H1 (cell line): ENCODE results near the gene DYNC1I1. TPM values are rescaled to one million over a fixed set of nuclear protein-coding genes. Genes with fewer than 3 reads are reported as not detected.

ENCODE experiments used
- CTCF ChIA-PET: fragments of 300-600 bp; sonication (Branson Sonifier 250); formaldehyde crosslinking; loops from one replicate; lab custom pipeline; 2021; ENCODE audit not compliant: partially characterized antibody; lab: Charles Lee
- POLR2A ChIA-PET: fragments of 300-600 bp; sonication (Branson Sonifier 250); formaldehyde crosslinking; loops from one replicate; lab custom pipeline; 2021; ENCODE audit warnings: inconsistent platforms; ENCODE audit not compliant: partially characterized antibody; lab: Charles Lee
- DNase-seq, 2 experiments: peaks; one replicate each; pipeline versions ENCODE4 v3.0.0 to v3.0.0-alpha.2; 2010 to 2022; ENCODE audit warnings: low spot score in 2 of 2, low read depth in 1 of 2, mixed read lengths in 1 of 2
- FAIRE-seq: peaks from 2 replicates; lab custom pipeline; 2011; peaks lifted over from hg19 to GRCh38; lab: Jason Lieb, UNC
- H2AFZ ChIP-seq: 2 replicates; pipeline ENCODE4 v1.8.1; 2012; ENCODE audit warnings: low read length, inconsistent platforms
- H2AK5ac ChIP-seq: 2 replicates; pipeline ENCODE4 v1.6.1; 2013; ENCODE audit warnings: low read depth, low read length
- H2BK120ac ChIP-seq: replicated peaks from 2 replicates; pipeline ENCODE3; 2013; ENCODE audit warnings: low read depth, low read length, inconsistent platforms
- H2BK12ac ChIP-seq: 2 replicates; pipeline ENCODE4 v1.6.1; 2013; ENCODE audit warnings: low read depth, low read length
- H2BK15ac ChIP-seq: 2 replicates; pipeline ENCODE4 v1.6.1; 2013; ENCODE audit warnings: low read length
- H2BK20ac ChIP-seq: 2 replicates; pipeline ENCODE4 v1.6.1; 2013; ENCODE audit warnings: low read length
- H2BK5ac ChIP-seq: 2 replicates; pipeline ENCODE4 v1.6.1; 2013; ENCODE audit warnings: low read depth, low read length
- H3K14ac ChIP-seq: 2 replicates; pipeline ENCODE4 v1.6.1; 2013; ENCODE audit warnings: inconsistent platforms; ENCODE audit not compliant: insufficient read length
- H3K18ac ChIP-seq: 2 replicates; pipeline ENCODE4 v1.6.1; 2013; ENCODE audit warnings: low read length; ENCODE audit errors: extremely low read depth
- H3K23ac ChIP-seq: 2 replicates; pipeline ENCODE4 v1.6.1; 2013; ENCODE audit warnings: inconsistent platforms; ENCODE audit not compliant: insufficient read length
- H3K23me2 ChIP-seq: 2 replicates; pipeline ENCODE4 v1.6.1; 2013; ENCODE audit warnings: low read depth, low read length
- H3K27ac ChIP-seq: 2 replicates; pipeline ENCODE4 v1.6.1; 2011; ENCODE audit warnings: low read depth, low read length, inconsistent platforms
- H3K27me3 ChIP-seq, 4 experiments: replicated peaks in 1 of 4; 1 replicate in 1 of 4; 2 replicates in 3 of 4; pipeline versions ENCODE4 v1.6.1 to v1.8.1; 2011 to 2013; ENCODE audit warnings: low read length in 3 of 4, mild to moderate bottlenecking in 3 of 4, inconsistent platforms in 2 of 4, mixed read lengths in 2 of 4, moderate library complexity in 1 of 4; ENCODE audit not compliant: control insufficient read depth in 3 of 4, insufficient read depth in 3 of 4; ENCODE audit errors: extremely low read depth in 1 of 4
- H3K36me3 ChIP-seq, 4 experiments: 2 replicates each; pipeline versions ENCODE4 v1.6.1 to v1.8.1; 2011 to 2013; ENCODE audit warnings: mild to moderate bottlenecking in 4 of 4, low read length in 3 of 4, moderate library complexity in 2 of 4, control low read depth in 1 of 4, inconsistent platforms in 1 of 4; ENCODE audit not compliant: insufficient read depth in 4 of 4, control insufficient read depth in 2 of 4
- H3K4ac ChIP-seq: replicated peaks from 2 replicates; pipeline ENCODE3; 2013; ENCODE audit warnings: low read length, low read depth, mixed read lengths, inconsistent platforms; ENCODE audit not compliant: insufficient read length
- H3K4me1 ChIP-seq, 4 experiments: replicated peaks in 1 of 4; 1 replicate in 1 of 4; 2 replicates in 3 of 4; pipeline versions ENCODE4 v1.6.1 to v1.8.1; 2011 to 2013; ENCODE audit warnings: low read length in 3 of 4, inconsistent platforms in 2 of 4, mixed read lengths in 1 of 4; ENCODE audit not compliant: insufficient read depth in 4 of 4, control insufficient read depth in 3 of 4
- H3K4me2 ChIP-seq, 2 experiments: 2 replicates each; pipeline versions ENCODE4 v1.6.1 to v1.8.1; 2011 to 2013; ENCODE audit warnings: low read depth in 2 of 2, low read length in 2 of 2, control low read depth in 1 of 2, inconsistent platforms in 1 of 2, mild to moderate bottlenecking in 1 of 2; ENCODE audit not compliant: insufficient read depth in 1 of 2
- H3K4me3 ChIP-seq, 4 experiments: fragments of 200-600, 300-600 bp in 1 of 4; sonication (generic), shearing (Covaris generic), sonication (Bioruptor Twin) in 1 of 4; 2 replicates each; pipeline versions ENCODE4 v1.5.1 to v1.8.1; 2011 to 2016; ENCODE audit warnings: low read length in 4 of 4, low read depth in 3 of 4, control low read depth in 2 of 4, inconsistent platforms in 2 of 4, mild to moderate bottlenecking in 2 of 4, mixed read lengths in 1 of 4, moderate library complexity in 1 of 4; ENCODE audit not compliant: insufficient read depth in 2 of 4; ENCODE audit errors: extremely low read depth in 1 of 4
- H3K56ac ChIP-seq: replicated peaks from 2 replicates; pipeline ENCODE3; 2013; ENCODE audit warnings: low read depth, mild to moderate bottlenecking, mixed read lengths, low read length, inconsistent platforms; ENCODE audit not compliant: insufficient read length
- H3K79me1 ChIP-seq: 2 replicates; pipeline ENCODE4 v1.6.1; 2013; ENCODE audit warnings: low read depth, low read length, control low read depth
- H3K79me2 ChIP-seq, 2 experiments: 2 replicates each; pipeline versions ENCODE4 v1.6.1 to v1.8.1; 2012 to 2013; ENCODE audit warnings: low read length in 2 of 2, mild to moderate bottlenecking in 2 of 2, inconsistent platforms in 1 of 2; ENCODE audit not compliant: insufficient read depth in 2 of 2, control insufficient read depth in 1 of 2
- H3K9ac ChIP-seq, 4 experiments: replicated peaks in 1 of 4; 1 replicate in 1 of 4; 2 replicates in 3 of 4; pipeline versions ENCODE4 v1.6.1 to v1.8.1; 2011 to 2013; ENCODE audit warnings: low read depth in 3 of 4, low read length in 3 of 4, control low read depth in 2 of 4, mild to moderate bottlenecking in 2 of 4, moderate library complexity in 2 of 4, inconsistent platforms in 1 of 4; ENCODE audit errors: extremely low read depth in 1 of 4
- H3K9me3 ChIP-seq, 2 experiments: 2 replicates each; pipeline versions ENCODE4 v1.6.1 to v1.8.1; 2012 to 2013; ENCODE audit warnings: mild to moderate bottlenecking in 2 of 2, moderate library complexity in 2 of 2, control low read depth in 1 of 2, inconsistent platforms in 1 of 2, low read depth in 1 of 2, low read length in 1 of 2, mixed read lengths in 1 of 2; ENCODE audit not compliant: insufficient read depth in 2 of 2
- H4K20me1 ChIP-seq, 2 experiments: replicated peaks in 1 of 2; 2 replicates each; pipeline versions ENCODE3 to v1.8.1; 2011 to 2013; ENCODE audit warnings: inconsistent platforms in 2 of 2, low read length in 2 of 2, mild to moderate bottlenecking in 1 of 2; ENCODE audit not compliant: insufficient read depth in 2 of 2, control insufficient read depth in 1 of 2
- H4K5ac ChIP-seq: 2 replicates; pipeline ENCODE4 v1.6.1; 2013; ENCODE audit warnings: low read length, low read depth, mixed read lengths, inconsistent platforms; ENCODE audit not compliant: insufficient read length
- H4K8ac ChIP-seq: 2 replicates; pipeline ENCODE4 v1.8.0; 2013; ENCODE audit warnings: mild to moderate bottlenecking, moderate library complexity, low read length, inconsistent platforms; ENCODE audit not compliant: insufficient read depth; ENCODE audit errors: extremely low read depth
- H4K91ac ChIP-seq: replicated peaks from 2 replicates; pipeline ENCODE3; 2013; ENCODE audit warnings: low read length, mixed read lengths, inconsistent platforms; ENCODE audit not compliant: insufficient read length
- CBX8 ChIP-seq: fragments of 300-800, 300-1000 bp; sonication (generic); IDR thresholded peaks from 2 replicates; pipeline ENCODE4 v1.7.1; 2016; ENCODE audit warnings: low read depth, low read length, borderline replicate concordance
- EGR1 ChIP-seq: IDR thresholded peaks from 2 replicates; pipeline ENCODE4 v1.6.1; 2011; ENCODE audit warnings: low read depth, low read length, borderline replicate concordance
- EP300 ChIP-seq, 2 experiments: IDR thresholded peaks; 1 replicate in 1 of 2; 2 replicates in 1 of 2; pipeline ENCODE4 v1.6.1; 2011 to 2012; ENCODE audit warnings: low read depth in 2 of 2, low read length in 2 of 2, mild to moderate bottlenecking in 2 of 2, borderline replicate concordance in 1 of 2, inconsistent platforms in 1 of 2, moderate library complexity in 1 of 2
- GABPA ChIP-seq: IDR thresholded peaks from 2 replicates; pipeline ENCODE4 v1.6.1; 2011; ENCODE audit warnings: mild to moderate bottlenecking, low read length, moderate library complexity, borderline replicate concordance; ENCODE audit not compliant: insufficient read depth
- JUND ChIP-seq: IDR thresholded peaks from 2 replicates; pipeline ENCODE4 v1.6.1; 2011; ENCODE audit warnings: mild to moderate bottlenecking, improper control_type of control experiment, low read length
- MAX ChIP-seq: IDR thresholded peaks from 2 replicates; pipeline ENCODE4 v1.6.1; 2012; ENCODE audit warnings: inconsistent platforms
- PHF8 ChIP-seq: fragments of 200-600 bp; sonication (generic); conservative IDR thresholded peaks from 2 replicates; pipeline ENCODE4 v1.7.1; 2012; ENCODE audit warnings: low read depth, mild to moderate bottlenecking, inconsistent platforms, low read length, moderate library complexity
- POLR2AphosphoS5 ChIP-seq: IDR thresholded peaks from 2 replicates; pipeline ENCODE4 v1.6.1; 2011; ENCODE audit warnings: low read depth, low read length
- SIN3A ChIP-seq, 2 experiments: IDR thresholded peaks in 1 of 2; conservative IDR thresholded peaks in 1 of 2; 2 replicates each; pipeline ENCODE4 v1.6.1; 2011 to 2012; ENCODE audit warnings: low read length in 2 of 2, improper control_type of control experiment in 1 of 2, low read depth in 1 of 2, mild to moderate bottlenecking in 1 of 2
- SIX5 ChIP-seq: IDR thresholded peaks from 2 replicates; pipeline ENCODE4 v1.6.1; 2011; ENCODE audit warnings: mild to moderate bottlenecking, low read depth, low read length
- SP2 ChIP-seq: IDR thresholded peaks from 2 replicates; pipeline ENCODE4 v1.6.1; 2012; ENCODE audit warnings: mild to moderate bottlenecking, low read length, inconsistent platforms
- SP4 ChIP-seq: IDR thresholded peaks from 2 replicates; pipeline ENCODE4 v1.6.1; 2012; ENCODE audit warnings: low read length, inconsistent platforms
- SRF ChIP-seq: IDR thresholded peaks from 2 replicates; pipeline ENCODE4 v1.6.1; 2011; ENCODE audit warnings: mild to moderate bottlenecking, low read depth, low read length, moderate library complexity
- TAF1 ChIP-seq: IDR thresholded peaks from 2 replicates; pipeline ENCODE4 v1.6.1; 2011; ENCODE audit warnings: mild to moderate bottlenecking, low read depth, low read length
- TEAD4 ChIP-seq: IDR thresholded peaks from 2 replicates; pipeline ENCODE4 v1.6.1; 2012; ENCODE audit warnings: low read depth, low read length, inconsistent platforms, mixed read lengths
- ZNF274 ChIP-seq: IDR thresholded peaks from 2 replicates; pipeline ENCODE4 v1.7.0; 2012; ENCODE audit warnings: low read length, borderline replicate concordance; ENCODE audit errors: extremely low read depth
- whole genome bisulfite sequencing, 2 experiments: shearing (Covaris generic) in 1 of 2; methylation state at CpG; one replicate each; pipeline versions ENCODE4 v1.1.6 to v1.1.7; 2013 to 2015; ENCODE audit warnings: low lambda C conversion rate in 2 of 2, mixed read lengths in 2 of 2, inconsistent platforms in 1 of 2, low coverage in 1 of 2, missing lambda C conversion rate in 1 of 2; ENCODE audit not compliant: insufficient replicate concordance in 2 of 2, insufficient coverage in 1 of 2, insufficient read length in 1 of 2; ENCODE audit errors: extremely low coverage in 1 of 2, missing lambda C conversion rate in 1 of 2; 5-methylcytosine and 5-hydroxymethylcytosine counted together
- polyA plus RNA-seq, 7 experiments: library from polyadenylated mRNA; depleted of rRNA in 3 of 7; stranded (reverse) in 5 of 7; unstranded in 2 of 7; fragments of >200 nt in 5 of 7; fragments of 200-250 nt in 2 of 7; gene quantifications; 1 replicate in 5 of 7; 2 replicates in 1 of 7; 4 replicates in 1 of 7; pipeline versions ENCODE4 v1.2.1 to v1.2.3, GENCODE V29; 2011 to 2013; ENCODE audit warnings: missing spikeins in 2 of 7, mixed read lengths in 2 of 7
- total RNA-seq: library from RNA; stranded (reverse); fragmentation: NEBNext Ultra II Directional; extraction: Animal tissue kit (Norgen Biotek cat#: 25700); gene quantifications from 2 replicates; pipeline ENCODE4 v1.2.1, GENCODE V29; 2021

The DYNC1I1 gene
- total and polyA plus RNA-seq, 2 of the 8 experiments (the other 6 are each of a cell fraction or from before 2014, with no cell fraction given) = 0.45 to 0.58 TPM

- H3K4me3 ChIP-seq = no peak overlapping the region
- no peak overlapping the region for H2BK15ac ChIP-seq
- H2BK120ac ChIP-seq = no peak overlapping the region
- 94% methylated on average over 5 of the region's 5 CpGs; no CpG with 5 or more reads in 1 of the 2 experiments for WGBS, 2 experiments
- no peak overlapping the region for H3K14ac ChIP-seq
- no peak overlapping the region for H3K9ac ChIP-seq
- no peak overlapping the region for H2BK12ac ChIP-seq
- no peak overlapping the region for H2AFZ ChIP-seq
- H3K27me3 ChIP-seq = no peaks in the 10 kb centered on the region
- ChIA-PET CTCF (no interaction called here), POLR2A (no interaction called here)
- H3K4me2 ChIP-seq = no peak overlapping the region
- H4K5ac ChIP-seq = no peak overlapping the region
- no peak overlapping the region for H4K91ac ChIP-seq
- H3K79me1 ChIP-seq = no peaks in the 10 kb centered on the region
- H3K9me3 ChIP-seq = no peaks in the 10 kb centered on the region
- no peak overlapping the region for H2AK5ac ChIP-seq
- H3K18ac ChIP-seq = no peak overlapping the region
- H3K79me2 ChIP-seq = no peaks in the 10 kb centered on the region
- DNase-seq (no peak), FAIRE-seq (no peak)
- H3K4ac ChIP-seq = no peak overlapping the region
- H3K27ac ChIP-seq = no peak overlapping the region
- no peaks in the 10 kb centered on the region for H3K23me2 ChIP-seq
- H2BK5ac ChIP-seq = no peak overlapping the region
- no peak overlapping the region for H2BK20ac ChIP-seq
- 0 out of 7 replicates have a peak, but pooled peaks cover 0 to 2% (median 0%) of the 10 kb centered on the region in 4 experiments for H3K4me1 ChIP-seq
- no peaks in the 10 kb centered on the region for H3K36me3 ChIP-seq
- H4K8ac ChIP-seq = no peak overlapping the region
- no peaks in the 10 kb centered on the region for H4K20me1 ChIP-seq
- no peak overlapping the region for H3K23ac ChIP-seq
- H3K56ac ChIP-seq = no peak overlapping the region
- no peak for TF ChIP-seq SP2
- no peak for TF ChIP-seq SP4
- TF ChIP-seq GABPA = no peak
- no peak for TF ChIP-seq SRF
- no peak for TF ChIP-seq EP300 (IDR thresholded peaks at IDR 0.05; ENCODE audit: borderline replicate concordance in 1 of 2, low read depth in 2 of 2, low read length in 2 of 2)
- no peak for TF ChIP-seq PHF8
- TF ChIP-seq JUND = no peak
- TF ChIP-seq SIX5 = no peak
- TF ChIP-seq POLR2AphosphoS5 = no peak
- no peak for TF ChIP-seq CBX8
- TF ChIP-seq TEAD4 = no peak
- TF ChIP-seq SIN3A (conservative IDR thresholded peaks at IDR 0.05 in 1 of 2, IDR thresholded peaks at IDR 0.05 in 1 of 2; ENCODE audit: low read depth in 1 of 2, low read length in 2 of 2) = no peak
- TF ChIP-seq ZNF274 = no peak
- TF ChIP-seq EGR1 = no peak
- TF ChIP-seq TAF1 = no peak
- no peak for TF ChIP-seq MAX
Observed at GRCh38 chr7:95980167-95980566, 207.8 kb downstream of the DYNC1I1 start.
